Measurements from ENCODE around the gene CNNM3.

The CNNM3 gene

DNA sequence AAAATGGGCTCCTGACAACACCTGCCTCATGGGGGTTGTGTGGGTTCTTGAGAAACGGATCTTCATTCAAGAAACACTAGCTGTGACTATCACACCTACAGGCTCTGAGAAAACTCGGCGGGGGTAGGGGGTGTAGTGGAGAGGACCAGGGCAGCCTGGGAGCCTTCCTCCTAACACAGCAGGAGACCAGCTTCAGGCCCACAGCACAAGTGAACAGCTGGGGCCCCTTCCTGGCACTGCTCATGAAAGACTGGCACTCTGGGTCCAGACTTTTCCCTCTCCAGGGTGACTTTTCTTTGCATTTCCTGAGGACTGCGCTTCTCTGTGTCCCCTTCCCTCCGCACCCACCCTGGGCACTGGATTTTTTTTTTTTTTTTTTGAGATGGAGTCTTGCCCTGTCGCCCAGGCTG lies 61.0 kb downstream of the CNNM3 start:
- DNase-seq (ENCODE audit: low read depth in 2 of 2): no peak

DNA sequence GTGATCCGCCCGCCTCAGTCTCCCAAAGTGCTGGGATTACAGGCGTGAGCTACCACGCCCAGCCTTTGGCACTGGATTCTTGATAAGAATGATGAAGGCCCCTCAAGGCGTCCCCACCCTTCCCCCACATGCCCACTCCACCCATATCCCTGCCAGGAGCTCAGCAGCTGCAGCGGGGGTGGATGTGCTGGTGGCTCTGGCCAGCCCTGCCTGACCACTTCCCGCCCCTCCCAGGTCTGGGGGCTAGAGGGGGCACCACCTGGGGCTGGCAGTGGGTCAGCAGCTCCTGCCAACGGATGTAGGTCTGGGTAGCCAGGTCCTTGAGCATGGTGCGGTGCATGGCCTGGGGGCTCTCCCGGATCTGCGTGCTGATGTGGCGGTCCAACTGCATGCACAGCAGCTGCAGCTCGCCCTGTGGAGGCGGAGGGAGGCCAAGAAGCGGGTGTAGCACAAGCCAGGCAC lies 61.6 kb downstream of the CNNM3 start:
- DNase-seq (ENCODE audit: low read depth in 2 of 2): no peak

DNA sequence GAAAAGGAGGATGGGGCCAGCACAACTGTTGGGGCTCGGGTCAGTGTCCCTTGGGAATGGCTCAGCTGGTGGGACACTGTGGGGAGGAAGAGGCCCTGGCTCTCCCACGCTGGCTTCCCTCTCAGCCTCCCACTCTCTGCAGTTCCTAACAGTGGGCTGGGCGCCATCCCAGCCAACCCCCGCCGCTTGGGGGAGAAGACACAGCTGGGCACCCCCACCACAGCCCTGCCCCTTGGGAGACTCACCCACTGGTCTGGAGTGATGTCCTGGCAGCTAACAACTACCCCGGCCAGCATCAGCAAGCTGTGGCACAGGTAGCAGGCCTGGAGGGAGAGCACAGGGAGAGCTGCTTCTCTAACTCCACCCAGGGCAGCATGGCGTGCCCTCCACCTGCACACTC lies 62.1 kb downstream of the CNNM3 start:
- no peak for DNase-seq (ENCODE audit: low read depth in 2 of 2)

DNA sequence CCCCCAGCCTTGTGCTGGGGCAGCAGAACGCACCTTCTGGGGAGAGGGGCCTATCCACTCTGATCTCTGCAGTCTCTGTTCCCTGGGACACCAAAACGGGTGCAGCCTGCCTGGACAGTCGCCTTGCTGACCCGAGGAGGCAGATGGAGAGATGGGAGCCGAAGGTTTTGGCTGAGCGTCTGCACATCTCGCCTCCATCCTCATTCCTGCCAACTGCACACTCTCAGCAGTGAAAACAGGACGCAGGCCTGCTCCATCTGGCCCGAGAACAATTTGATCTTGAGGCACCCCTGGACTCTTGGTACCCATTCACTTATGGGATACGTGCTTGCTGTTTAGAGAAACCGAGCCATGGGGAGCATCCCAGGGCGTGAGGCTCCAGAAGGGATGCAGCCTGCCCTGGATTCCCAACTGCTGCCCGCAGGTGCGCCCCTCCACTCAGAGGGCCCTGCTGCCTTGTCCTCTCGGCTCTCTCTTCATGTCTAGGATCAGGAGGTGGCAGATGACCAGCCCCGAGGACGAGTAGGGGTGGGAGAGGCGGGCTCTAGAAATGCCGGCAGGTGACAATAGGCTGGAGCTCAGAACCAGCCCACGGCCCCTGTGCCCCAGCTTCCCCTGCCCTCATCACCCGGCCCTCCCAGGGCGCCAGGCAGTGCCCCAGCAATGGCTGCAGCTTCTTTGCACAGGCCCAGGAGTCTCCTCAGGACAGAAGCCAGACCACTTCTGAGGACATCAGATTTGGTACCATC lies 62.9 kb downstream of the CNNM3 start:
- no peak for DNase-seq (ENCODE audit: low read depth in 2 of 2)

DNA sequence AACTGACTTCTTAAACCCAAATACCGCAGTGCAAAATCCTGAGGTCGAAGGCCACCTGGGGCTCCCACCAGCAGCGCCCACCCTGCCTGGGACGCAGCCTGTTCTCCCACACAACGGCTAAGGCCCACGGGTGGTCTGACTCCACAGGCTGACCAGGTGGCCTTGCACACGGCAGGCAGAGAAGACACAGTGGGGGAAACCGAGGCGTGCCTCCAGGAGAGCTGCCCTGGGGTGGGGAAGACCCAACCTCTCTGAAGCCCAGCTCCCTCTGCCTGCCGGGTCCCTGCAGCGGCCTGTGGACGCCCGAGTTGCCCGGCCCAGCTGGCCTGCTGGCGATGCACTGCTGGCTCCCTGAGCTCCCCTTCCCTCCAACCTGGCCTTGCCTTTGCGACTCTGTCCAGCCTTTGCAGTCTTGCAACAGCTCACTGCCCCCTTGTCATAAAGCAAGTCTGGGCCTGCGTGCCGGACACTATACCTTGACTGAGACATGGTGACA lies 63.5 kb downstream of the CNNM3 start:
- no peak for DNase-seq (ENCODE audit: low read depth in 2 of 2)

DNA sequence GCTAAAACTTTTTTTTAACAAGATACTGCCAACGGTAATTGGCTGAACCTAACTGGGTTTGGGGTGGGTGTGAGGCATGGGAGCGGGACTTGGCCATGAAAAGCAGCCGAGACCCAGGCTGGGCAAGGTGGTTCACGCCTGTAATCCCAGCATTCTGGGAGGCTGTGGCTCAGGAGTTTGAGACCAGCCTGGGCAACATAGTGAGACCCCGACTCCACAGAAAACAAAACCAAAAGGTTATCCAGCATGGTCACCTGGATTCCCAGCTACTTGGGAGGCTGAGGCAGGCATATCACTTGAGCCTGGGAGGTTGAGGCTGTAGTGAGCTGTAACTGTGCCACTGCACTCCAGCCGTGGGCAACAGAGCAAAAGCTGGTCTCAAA lies 64.8 kb downstream of the CNNM3 start:
- DNase-seq (ENCODE audit: low read depth in 2 of 2): no peak

GRCh38 chr2:96881349-96882195 lies 65.5 kb downstream of the CNNM3 start:
- no peak for DNase-seq (ENCODE audit: low read depth in 2 of 2)

DNA sequence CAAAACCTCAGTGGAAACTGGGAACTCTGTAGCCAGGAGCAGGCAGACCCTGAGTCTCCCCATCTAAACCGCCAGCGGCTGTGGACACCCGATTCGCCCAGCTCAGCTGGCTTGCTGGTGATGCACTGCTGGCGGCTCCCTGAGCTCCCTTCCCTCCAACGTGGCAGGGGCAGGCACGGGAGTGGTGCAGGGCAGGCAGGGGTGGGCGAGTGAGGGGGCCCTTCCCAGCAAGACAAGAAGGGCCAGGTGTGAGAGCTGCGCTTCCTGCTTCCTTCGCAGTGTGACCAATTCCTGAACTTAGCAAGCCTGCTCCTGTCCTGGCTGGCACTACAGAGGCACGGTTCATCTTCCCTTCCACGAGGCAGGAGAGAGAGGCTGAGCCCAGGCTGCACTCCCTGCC lies 66.2 kb downstream of the CNNM3 start:
- no peak for DNase-seq (ENCODE audit: low read depth in 2 of 2)

- DNase-seq (ENCODE audit: low read depth in 2 of 2): no peak
Observed at GRCh38 chr2:96882906-96883305, 66.8 kb downstream of the CNNM3 start.

- DNase-seq (ENCODE audit: low read depth in 2 of 2): no peak
Observed at GRCh38 chr2:96883306-96883705, 67.2 kb downstream of the CNNM3 start.

Measured in stimulated activated CD8-positive, alpha-beta memory T cell treated with anti-CD3 and anti-CD28 coated beads, Interleukin-7, amount 100 ng/mL, for 1 hour (primary cell).